ENCODE data around the gene CSF2.

DNA sequence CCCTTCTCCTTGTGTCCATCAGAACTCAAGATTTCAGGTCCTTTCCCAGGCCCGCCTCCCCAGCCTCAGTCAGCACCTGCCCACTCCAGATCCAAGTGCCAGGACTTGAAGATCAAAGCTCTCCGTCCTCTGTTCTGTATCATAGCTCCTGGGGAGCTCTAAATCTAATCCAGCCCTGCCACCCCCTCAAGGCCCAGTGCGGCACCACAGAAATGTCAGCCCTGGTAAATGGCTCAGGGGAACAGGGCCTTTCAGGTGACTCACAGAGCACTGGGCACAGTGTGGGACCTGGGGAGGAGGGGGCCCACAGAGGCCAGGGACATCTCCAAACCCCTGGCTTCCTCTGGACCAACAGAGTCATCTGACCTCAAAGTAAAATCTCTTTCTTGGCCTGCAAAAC, 6.0 kb downstream of the CSF2 start:
- no peak for TF ChIP-seq POLR2A (IDR thresholded peaks at IDR 0.05; ENCODE audit: low read depth)
- TF ChIP-seq, protein P1, sequence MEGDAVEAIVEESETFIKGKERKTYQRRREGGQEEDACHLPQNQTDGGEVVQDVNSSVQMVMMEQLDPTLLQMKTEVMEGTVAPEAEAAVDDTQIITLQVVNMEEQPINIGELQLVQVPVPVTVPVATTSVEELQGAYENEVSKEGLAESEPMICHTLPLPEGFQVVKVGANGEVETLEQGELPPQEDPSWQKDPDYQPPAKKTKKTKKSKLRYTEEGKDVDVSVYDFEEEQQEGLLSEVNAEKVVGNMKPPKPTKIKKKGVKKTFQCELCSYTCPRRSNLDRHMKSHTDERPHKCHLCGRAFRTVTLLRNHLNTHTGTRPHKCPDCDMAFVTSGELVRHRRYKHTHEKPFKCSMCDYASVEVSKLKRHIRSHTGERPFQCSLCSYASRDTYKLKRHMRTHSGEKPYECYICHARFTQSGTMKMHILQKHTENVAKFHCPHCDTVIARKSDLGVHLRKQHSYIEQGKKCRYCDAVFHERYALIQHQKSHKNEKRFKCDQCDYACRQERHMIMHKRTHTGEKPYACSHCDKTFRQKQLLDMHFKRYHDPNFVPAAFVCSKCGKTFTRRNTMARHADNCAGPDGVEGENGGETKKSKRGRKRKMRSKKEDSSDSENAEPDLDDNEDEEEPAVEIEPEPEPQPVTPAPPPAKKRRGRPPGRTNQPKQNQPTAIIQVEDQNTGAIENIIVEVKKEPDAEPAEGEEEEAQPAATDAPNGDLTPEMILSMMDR (IDR thresholded peaks at IDR 0.05): no peak

Measured in esophagus muscularis mucosa (tissue), 3 donors.